Tibial nerve (tissue), 4 donors: ENCODE data around the gene TAF1C.

Source experiments
- CTCF ChIP-seq, 5 experiments: fragments of 200-600 bp in 3 of 5; fragments of 450-650 bp in 2 of 5; sonication (generic) in 3 of 5; IDR thresholded peaks; one replicate each; pipeline ENCODE4 v1.5.1; 2016 to 2019; ENCODE audit warnings: antibody characterized with exemption in 5 of 5, mild to moderate bottlenecking in 3 of 5, moderate library complexity in 2 of 5
- EP300 ChIP-seq, 2 donors: sonication (generic); formaldehyde crosslinking; IDR thresholded peaks; one replicate each; pipeline ENCODE4 v1.6.1; 2017; ENCODE audit warnings: antibody characterized with exemption in 2 of 2, mild to moderate bottlenecking in 1 of 2
- POLR2A ChIP-seq, 2 donors: fragments of 450-650 bp; IDR thresholded peaks; one replicate each; pipeline ENCODE4 v1.6.1; 2017; ENCODE audit warnings: antibody characterized with exemption in 2 of 2, mild to moderate bottlenecking in 2 of 2, moderate library complexity in 2 of 2

GRCh38 chr16:84199097-84199496, 12.2 kb upstream of the TAF1C start:
- no peak for TF ChIP-seq POLR2A (IDR thresholded peaks at IDR 0.05)
- TF ChIP-seq CTCF (IDR thresholded peaks at IDR 0.05): no peak
- TF ChIP-seq EP300 (IDR thresholded peaks at IDR 0.05): no peak
